Measurements from ENCODE around the gene ARHGEF18.

ARHGEF18 gene

DNA sequence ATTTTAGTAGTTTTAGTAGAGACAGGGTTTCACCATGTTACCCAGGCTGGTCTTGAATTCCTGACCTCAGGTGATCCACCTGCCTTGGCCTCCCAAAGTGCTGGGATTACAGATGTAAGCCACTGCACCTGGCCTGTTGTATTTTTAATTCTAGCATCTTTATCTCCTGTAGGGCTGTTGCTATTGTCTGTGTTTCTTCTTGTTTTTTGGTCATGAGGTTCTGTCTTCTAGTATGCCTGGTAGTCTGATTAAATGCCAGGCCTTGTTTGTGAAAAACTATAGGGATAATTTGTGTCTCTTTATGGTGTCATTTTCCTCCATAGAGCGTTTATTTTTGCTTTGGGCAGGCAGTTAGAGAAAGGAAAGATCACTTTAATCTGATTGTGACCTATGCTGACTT is 3.1 kb downstream of the ARHGEF18 start:
- Histone ChIP-seq H3K4me1 (ENCODE audit: control insufficient read depth, insufficient read depth, low read length) (no peaks in the 10 kb centered on the region), H3K36me3 (ENCODE audit: control insufficient read depth in 2 of 2, insufficient read depth in 1 of 2, low read length in 2 of 2) (no peaks in the 10 kb centered on the region), H3K27ac (ENCODE audit: extremely low read depth, low read depth, low read length) (no peak overlapping the region), H3K9me3 (ENCODE audit: control insufficient read depth, insufficient read depth, low read depth, low read length) (no peaks in the 10 kb centered on the region; the same call in 1 of the 2 replicates), H3K4me3 (ENCODE audit: low read depth, low read length) (no peak overlapping the region)
- TF ChIP-seq, protein P1, sequence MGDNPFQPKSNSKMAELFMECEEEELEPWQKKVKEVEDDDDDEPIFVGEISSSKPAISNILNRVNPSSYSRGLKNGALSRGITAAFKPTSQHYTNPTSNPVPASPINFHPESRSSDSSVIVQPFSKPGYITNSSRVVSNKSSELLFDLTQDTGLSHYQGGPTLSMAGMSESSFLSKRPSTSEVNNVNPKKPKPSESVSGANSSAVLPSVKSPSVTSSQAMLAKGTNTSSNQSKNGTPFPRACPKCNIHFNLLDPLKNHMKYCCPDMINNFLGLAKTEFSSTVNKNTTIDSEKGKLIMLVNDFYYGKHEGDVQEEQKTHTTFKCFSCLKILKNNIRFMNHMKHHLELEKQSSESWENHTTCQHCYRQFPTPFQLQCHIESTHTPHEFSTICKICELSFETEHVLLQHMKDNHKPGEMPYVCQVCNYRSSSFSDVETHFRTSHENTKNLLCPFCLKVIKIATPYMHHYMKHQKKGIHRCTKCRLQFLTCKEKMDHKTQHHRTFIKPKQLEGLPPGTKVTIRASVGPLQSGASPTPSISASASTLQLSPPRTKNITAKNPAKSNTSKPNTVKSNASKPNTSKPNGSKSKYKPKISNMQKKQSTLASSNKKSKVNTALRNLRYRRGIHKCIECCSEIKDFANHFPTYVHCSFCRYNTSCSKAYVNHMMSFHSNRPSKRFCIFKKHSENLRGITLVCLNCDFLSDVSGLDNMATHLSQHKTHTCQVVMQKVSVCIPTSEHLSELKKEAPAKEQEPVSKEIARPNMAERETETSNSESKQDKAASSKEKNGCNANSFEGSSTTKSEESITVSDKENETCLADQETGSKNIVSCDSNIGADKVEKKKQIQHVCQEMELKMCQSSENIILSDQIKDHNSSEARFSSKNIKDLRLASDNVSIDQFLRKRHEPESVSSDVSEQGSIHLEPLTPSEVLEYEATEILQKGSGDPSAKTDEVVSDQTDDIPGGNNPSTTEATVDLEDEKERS (tag by site-specific recombination; IDR thresholded peaks at IDR 0.05) = peak; percentile 97
- no peak for TF ChIP-seq ZNF350 (tag by site-specific recombination; IDR thresholded peaks at IDR 0.05)
- TF ChIP-seq, protein P2, sequence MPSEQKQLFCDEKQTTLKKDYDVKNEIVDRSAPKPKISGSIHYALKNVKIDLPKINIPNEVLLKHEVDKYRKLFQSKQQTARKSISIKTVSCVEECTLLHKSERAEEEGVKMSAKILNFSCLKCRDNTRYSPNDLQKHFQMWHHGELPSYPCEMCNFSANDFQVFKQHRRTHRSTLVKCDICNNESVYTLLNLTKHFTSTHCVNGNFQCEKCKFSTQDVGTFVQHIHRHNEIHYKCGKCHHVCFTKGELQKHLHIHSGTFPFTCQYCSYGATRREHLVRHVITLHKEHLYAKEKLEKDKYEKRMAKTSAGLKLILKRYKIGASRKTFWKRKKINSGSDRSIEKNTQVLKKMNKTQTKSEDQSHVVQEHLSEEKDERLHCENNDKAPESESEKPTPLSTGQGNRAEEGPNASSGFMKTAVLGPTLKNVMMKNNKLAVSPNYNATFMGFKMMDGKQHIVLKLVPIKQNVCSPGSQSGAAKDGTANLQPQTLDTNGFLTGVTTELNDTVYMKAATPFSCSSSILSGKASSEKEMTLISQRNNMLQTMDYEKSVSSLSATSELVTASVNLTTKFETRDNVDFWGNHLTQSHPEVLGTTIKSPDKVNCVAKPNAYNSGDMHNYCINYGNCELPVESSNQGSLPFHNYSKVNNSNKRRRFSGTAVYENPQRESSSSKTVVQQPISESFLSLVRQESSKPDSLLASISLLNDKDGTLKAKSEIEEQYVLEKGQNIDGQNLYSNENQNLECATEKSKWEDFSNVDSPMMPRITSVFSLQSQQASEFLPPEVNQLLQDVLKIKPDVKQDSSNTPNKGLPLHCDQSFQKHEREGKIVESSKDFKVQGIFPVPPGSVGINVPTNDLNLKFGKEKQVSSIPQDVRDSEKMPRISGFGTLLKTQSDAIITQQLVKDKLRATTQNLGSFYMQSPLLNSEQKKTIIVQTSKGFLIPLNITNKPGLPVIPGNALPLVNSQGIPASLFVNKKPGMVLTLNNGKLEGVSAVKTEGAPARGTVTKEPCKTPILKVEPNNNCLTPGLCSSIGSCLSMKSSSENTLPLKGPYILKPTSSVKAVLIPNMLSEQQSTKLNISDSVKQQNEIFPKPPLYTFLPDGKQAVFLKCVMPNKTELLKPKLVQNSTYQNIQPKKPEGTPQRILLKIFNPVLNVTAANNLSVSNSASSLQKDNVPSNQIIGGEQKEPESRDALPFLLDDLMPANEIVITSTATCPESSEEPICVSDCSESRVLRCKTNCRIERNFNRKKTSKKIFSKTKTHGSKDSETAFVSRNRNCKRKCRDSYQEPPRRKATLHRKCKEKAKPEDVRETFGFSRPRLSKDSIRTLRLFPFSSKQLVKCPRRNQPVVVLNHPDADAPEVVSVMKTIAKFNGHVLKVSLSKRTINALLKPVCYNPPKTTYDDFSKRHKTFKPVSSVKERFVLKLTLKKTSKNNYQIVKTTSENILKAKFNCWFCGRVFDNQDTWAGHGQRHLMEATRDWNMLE (tag by site-specific recombination; conservative IDR thresholded peaks at IDR 0.05; ENCODE audit: low read depth) = peak; percentile 49
- TF ChIP-seq, protein P3, sequence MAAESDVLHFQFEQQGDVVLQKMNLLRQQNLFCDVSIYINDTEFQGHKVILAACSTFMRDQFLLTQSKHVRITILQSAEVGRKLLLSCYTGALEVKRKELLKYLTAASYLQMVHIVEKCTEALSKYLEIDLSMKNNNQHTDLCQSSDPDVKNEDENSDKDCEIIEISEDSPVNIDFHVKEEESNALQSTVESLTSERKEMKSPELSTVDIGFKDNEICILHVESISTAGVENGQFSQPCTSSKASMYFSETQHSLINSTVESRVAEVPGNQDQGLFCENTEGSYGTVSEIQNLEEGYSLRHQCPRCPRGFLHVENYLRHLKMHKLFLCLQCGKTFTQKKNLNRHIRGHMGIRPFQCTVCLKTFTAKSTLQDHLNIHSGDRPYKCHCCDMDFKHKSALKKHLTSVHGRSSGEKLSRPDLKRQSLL (tag by site-specific recombination; IDR thresholded peaks at IDR 0.05) = no peak
- TF ChIP-seq ZNF560 (tag by site-specific recombination; IDR thresholded peaks at IDR 0.05; ENCODE audit: borderline replicate concordance) = 0 out of 2 replicates have a peak, but pooled peaks have one; percentile 18
- TF ChIP-seq, protein P4, sequence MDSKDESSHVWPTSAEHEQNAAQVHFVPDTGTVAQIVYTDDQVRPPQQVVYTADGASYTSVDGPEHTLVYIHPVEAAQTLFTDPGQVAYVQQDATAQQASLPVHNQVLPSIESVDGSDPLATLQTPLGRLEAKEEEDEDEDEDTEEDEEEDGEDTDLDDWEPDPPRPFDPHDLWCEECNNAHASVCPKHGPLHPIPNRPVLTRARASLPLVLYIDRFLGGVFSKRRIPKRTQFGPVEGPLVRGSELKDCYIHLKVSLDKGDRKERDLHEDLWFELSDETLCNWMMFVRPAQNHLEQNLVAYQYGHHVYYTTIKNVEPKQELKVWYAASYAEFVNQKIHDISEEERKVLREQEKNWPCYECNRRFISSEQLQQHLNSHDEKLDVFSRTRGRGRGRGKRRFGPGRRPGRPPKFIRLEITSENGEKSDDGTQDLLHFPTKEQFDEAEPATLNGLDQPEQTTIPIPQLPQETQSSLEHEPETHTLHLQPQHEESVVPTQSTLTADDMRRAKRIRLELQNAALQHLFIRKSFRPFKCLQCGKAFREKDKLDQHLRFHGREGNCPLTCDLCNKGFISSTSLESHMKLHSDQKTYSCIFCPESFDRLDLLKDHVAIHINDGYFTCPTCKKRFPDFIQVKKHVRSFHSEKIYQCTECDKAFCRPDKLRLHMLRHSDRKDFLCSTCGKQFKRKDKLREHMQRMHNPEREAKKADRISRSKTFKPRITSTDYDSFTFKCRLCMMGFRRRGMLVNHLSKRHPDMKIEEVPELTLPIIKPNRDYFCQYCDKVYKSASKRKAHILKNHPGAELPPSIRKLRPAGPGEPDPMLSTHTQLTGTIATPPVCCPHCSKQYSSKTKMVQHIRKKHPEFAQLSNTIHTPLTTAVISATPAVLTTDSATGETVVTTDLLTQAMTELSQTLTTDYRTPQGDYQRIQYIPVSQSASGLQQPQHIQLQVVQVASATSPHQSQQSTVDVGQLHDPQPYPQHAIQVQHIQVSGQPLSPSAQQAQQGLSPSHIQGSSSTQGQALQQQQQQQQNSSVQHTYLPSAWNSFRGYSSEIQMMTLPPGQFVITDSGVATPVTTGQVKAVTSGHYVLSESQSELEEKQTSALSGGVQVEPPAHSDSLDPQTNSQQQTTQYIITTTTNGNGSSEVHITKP (tag by site-specific recombination; IDR thresholded peaks at IDR 0.05) = no peak
- peak; percentile 55 for TF ChIP-seq SCRT2 (tag by site-specific recombination; IDR thresholded peaks at IDR 0.05)
- no peak for TF ChIP-seq KLF7 (tag by site-specific recombination; IDR thresholded peaks at IDR 0.05; ENCODE audit: borderline replicate concordance)
- TF ChIP-seq ZNF623 (tag by site-specific recombination; IDR thresholded peaks at IDR 0.05) = no peak
- peak; percentile 94 for TF ChIP-seq SETDB1 (IDR thresholded peaks at IDR 0.05; ENCODE audit: insufficient read length, low read length)
- no peak for TF ChIP-seq ZNF621 (tag by site-specific recombination; IDR thresholded peaks at IDR 0.05)
- TF ChIP-seq ZNF558 (tag by site-specific recombination; IDR thresholded peaks at IDR 0.05) = 0 out of 2 replicates have a peak, but pooled peaks have one; percentile 26
- peak; percentile 56; the same call in 1 of the 2 replicates for TF ChIP-seq TRIM28 (IDR thresholded peaks at IDR 0.05; ENCODE audit: borderline replicate concordance, low read length)
- no peak for TF ChIP-seq ZNF311 (tag by site-specific recombination; IDR thresholded peaks at IDR 0.05; ENCODE audit: borderline replicate concordance)
- TF ChIP-seq ZNF610 (tag by site-specific recombination; IDR thresholded peaks at IDR 0.05; ENCODE audit: borderline replicate concordance) = peak; percentile 32; the same call in 1 of the 2 replicates
- TF ChIP-seq, protein P5, sequence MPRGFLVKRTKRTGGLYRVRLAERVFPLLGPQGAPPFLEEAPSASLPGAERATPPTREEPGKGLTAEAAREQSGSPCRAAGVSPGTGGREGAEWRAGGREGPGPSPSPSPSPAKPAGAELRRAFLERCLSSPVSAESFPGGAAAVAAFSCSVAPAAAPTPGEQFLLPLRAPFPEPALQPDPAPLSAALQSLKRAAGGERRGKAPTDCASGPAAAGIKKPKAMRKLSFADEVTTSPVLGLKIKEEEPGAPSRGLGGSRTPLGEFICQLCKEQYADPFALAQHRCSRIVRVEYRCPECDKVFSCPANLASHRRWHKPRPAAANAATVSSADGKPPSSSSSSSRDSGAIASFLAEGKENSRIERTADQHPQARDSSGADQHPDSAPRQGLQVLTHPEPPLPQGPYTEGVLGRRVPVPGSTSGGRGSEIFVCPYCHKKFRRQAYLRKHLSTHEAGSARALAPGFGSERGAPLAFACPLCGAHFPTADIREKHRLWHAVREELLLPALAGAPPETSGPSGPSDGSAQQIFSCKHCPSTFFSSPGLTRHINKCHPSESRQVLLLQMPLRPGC (tag by site-specific recombination; IDR thresholded peaks at IDR 0.05) = no peak
- CTCF ChIA-PET = interaction anchor here (1.0 to 2.5 kb wide), 3 partner anchors 11 to 202 kb away, joined by 3 to 7 read pairs (median 3); no protein-coding TSS in a partner anchor
- POLR2A ChIA-PET = no interaction called here

Measured in HEK293 (cell line).